ENCODE data around the gene TOM1L2. TPM values are rescaled to one million over a fixed set of nuclear protein-coding genes. Genes with fewer than 3 reads are reported as not detected.

Gene TOM1L2
- total and polyA plus RNA-seq, 12 donors, result 46.4 to 331 (median 273) TPM

DNA sequence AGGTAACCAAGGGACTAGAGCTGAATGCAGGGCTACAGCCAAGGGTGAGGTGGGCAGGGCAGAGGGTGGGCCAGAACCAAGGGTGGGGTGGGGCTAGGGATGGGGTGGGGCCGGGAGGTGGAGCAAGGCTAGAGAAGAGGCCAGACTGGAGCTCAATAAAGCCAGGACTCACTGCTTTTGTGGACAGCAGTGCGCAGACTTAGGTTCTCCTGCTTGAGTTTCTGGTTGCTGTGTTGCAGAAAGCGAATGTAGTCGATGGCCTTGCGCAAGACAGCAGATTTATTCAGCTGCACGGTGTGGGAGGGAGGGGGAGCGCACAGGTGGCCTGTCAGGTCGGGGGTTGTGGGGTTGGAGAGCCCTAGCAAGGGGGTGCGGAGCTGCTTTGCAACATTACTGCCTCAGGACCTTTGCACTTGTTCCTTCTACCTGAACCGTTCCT is 154.1 kb downstream of the TOM1L2 start:
- H3K36me3 ChIP-seq, result peaks cover 0 to 68% (median 17%) of the 10 kb centered on the region in 9 donors
- TF ChIP-seq, protein P1, sequence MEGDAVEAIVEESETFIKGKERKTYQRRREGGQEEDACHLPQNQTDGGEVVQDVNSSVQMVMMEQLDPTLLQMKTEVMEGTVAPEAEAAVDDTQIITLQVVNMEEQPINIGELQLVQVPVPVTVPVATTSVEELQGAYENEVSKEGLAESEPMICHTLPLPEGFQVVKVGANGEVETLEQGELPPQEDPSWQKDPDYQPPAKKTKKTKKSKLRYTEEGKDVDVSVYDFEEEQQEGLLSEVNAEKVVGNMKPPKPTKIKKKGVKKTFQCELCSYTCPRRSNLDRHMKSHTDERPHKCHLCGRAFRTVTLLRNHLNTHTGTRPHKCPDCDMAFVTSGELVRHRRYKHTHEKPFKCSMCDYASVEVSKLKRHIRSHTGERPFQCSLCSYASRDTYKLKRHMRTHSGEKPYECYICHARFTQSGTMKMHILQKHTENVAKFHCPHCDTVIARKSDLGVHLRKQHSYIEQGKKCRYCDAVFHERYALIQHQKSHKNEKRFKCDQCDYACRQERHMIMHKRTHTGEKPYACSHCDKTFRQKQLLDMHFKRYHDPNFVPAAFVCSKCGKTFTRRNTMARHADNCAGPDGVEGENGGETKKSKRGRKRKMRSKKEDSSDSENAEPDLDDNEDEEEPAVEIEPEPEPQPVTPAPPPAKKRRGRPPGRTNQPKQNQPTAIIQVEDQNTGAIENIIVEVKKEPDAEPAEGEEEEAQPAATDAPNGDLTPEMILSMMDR (IDR thresholded peaks at IDR 0.05), result no peak
- no peak overlapping the region for H3K4me3 ChIP-seq
- no peaks in the 10 kb centered on the region for H3K27me3 ChIP-seq
- H3K27ac ChIP-seq, result peak overlapping the region in 1 of 10 donors; percentile 26
- intact Hi-C loops (cut with DNase I), result loop anchor here in 5 of 10 donors (5.0 to 10.0 kb wide), 2 partner anchors 39 to 217 kb away; partner anchors contain the start of genes ATPAF2 (in 5 of the 5) and GID4 (in 5 of the 5)
- 81 to 83% methylated on average over 10 of the region's 10 CpGs for WGBS, 2 donors
- H3K4me1 ChIP-seq, result peaks cover 8 to 91% (median 63%) of the 10 kb centered on the region in 9 donors
- no peak for DNase-seq
- no peaks in the 10 kb centered on the region for H3K9me3 ChIP-seq
- peak in 2 of 8 donors; percentile 14 to 30 for ATAC-seq

DNA sequence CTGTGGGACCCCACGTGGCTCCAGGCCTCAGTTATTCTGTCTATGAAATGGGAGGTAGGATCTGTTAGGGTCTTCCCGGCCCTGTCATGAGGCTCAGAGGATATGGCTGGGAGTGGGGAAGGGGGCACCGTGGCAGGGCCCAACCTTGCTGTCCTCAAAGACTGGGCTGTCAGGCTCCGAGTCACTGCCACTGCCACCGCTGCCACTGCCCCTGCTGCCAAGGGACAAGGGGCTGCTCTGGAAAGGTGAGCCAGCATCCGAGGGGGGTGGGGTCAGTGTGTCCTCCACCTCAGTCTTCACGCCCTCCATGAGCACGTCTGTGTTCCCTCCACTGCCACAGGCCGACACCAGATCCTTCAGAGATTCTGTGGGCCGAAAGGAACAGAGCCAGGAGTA is 154.7 kb downstream of the TOM1L2 start:
- WGBS, 2 donors, result 79 to 83% methylated on average over 10 of the region's 10 CpGs
- Histone ChIP-seq H3K27ac (peak overlapping the region in 1 of 10 donors; percentile 26), H3K27me3 (no peaks in the 10 kb centered on the region), H3K36me3 (peaks cover 0 to 74% (median 17%) of the 10 kb centered on the region in 9 donors), H3K4me1 (peaks cover 3 to 89% (median 57%) of the 10 kb centered on the region in 9 donors), H3K9me3 (no peaks in the 10 kb centered on the region), H3K4me3 (no peak overlapping the region)
- DNase-seq (no peak), ATAC-seq (no peak)
- intact Hi-C loops (cut with DNase I), result loop anchor here in 5 of 10 donors (5.0 to 10.0 kb wide), 2 partner anchors 40 to 217 kb away; partner anchors contain the start of genes ATPAF2 (in 5 of the 5) and GID4 (in 5 of the 5)
- TF ChIP-seq, protein P1 (IDR thresholded peaks at IDR 0.05), result no peak

DNA sequence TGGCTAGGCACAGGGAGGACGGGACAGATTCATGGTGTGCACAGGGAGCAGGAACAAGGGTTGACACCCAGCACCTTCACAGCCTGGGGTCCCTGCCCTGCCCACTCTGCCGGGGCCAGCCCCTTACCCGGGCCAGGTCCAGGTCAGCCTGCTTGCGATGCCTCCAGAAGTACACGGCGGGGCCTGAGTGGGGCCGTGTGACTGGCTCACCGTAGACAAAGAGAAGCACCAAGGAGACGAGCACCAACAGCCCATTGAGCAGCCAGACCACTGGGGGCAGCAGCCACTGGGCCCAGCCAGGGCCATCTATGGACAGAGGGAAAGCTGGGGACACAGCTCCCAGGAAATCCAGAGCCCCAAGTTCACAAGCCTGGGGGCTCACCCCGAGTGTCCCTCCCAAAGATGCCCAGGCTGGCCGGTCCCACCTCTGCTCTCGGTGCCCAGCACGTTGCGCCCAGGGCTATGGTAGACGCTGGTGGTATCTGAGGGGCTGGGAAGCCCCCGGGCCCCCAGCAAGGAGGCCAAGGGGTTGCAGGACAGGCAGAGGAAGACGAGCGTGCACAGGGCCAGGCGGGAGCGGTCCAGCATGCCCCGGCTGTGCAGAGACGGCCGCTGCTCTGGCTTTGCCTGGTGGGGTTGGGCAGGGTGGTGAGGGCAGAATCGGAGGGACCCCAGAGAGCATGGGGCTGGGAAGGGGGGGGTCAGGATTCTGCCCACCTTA is 155.2 kb downstream of the TOM1L2 start:
- WGBS, 2 donors, result 80 to 83% methylated on average over 24 of the region's 24 CpGs
- Histone ChIP-seq H3K27ac (peak overlapping the region in 4 of 10 donors; percentile 9 to 89 (median 54)), H3K27me3 (no peaks in the 10 kb centered on the region), H3K36me3 (peaks cover 0 to 79% (median 17%) of the 10 kb centered on the region in 9 donors), H3K9me3 (no peaks in the 10 kb centered on the region), H3K4me3 (no peak overlapping the region), H3K4me1 (peaks cover 6 to 89% (median 54%) of the 10 kb centered on the region in 9 donors)
- DNase-seq, result no peak
- TF ChIP-seq, protein P1 (IDR thresholded peaks at IDR 0.05), result peak in 3 of 9 donors; percentile 6 to 18 (median 13)
- intact Hi-C loops (cut with DNase I), result loop anchor here in 5 of 10 donors (5.0 to 10.0 kb wide), 2 partner anchors 40 to 218 kb away; partner anchors contain the start of genes ATPAF2 (in 5 of the 5) and GID4 (in 5 of the 5)
- no peak for ATAC-seq

DNA sequence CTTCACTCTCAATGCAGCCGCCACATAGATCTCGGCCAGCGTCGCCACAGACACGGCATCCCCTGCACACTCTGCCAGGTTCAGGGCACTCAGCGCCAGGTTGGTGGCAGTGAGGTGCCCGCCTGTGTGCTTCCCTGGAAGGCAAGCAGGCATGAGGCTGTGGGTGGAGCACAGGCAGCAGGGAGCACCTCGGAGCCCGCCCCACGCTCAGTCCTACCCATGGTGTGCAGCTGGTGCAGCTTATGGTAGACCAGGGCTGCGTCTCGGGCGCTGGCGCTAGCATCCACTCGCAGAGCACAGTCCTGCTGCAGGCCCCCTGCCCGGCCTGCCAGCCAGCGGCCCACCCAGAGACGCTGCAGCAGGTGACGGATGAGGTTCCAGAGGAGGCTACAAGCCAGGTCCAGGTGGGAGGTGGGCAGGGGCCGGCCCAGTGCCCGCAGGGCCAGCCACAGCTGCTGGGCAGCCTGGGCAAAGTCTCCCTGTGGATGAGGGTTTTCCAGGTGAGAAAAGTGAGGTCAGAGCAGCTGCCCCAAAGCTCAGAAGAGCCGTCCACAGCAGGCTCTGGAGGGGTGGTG is 155.9 kb downstream of the TOM1L2 start:
- peaks cover 10 to 89% (median 54%) of the 10 kb centered on the region in 9 donors for H3K4me1 ChIP-seq
- 71 to 80% methylated on average over 22 of the region's 22 CpGs for WGBS, 2 donors
- ATAC-seq (peak in 2 of 8 donors; percentile 2 to 7), DNase-seq (no peak)
- intact Hi-C loops (cut with DNase I), result loop anchor here in 5 of 10 donors (5.0 to 10.0 kb wide), 2 partner anchors 41 to 218 kb away; partner anchors contain the start of genes ATPAF2 (in 5 of the 5) and GID4 (in 5 of the 5)
- H3K9me3 ChIP-seq, result no peaks in the 10 kb centered on the region
- no peaks in the 10 kb centered on the region for H3K27me3 ChIP-seq
- peak overlapping the region in 4 of 10 donors; percentile 9 to 89 (median 54) for H3K27ac ChIP-seq
- H3K4me3 ChIP-seq, result no peak overlapping the region
- TF ChIP-seq, protein P1 (IDR thresholded peaks at IDR 0.05), result no peak
- H3K36me3 ChIP-seq, result peaks cover 0 to 85% (median 17%) of the 10 kb centered on the region in 9 donors

Data from heart right ventricle (tissue), 16 donors.